GM10266 (cell line): Measurements from ENCODE around the gene PCLO.

Source experiments
- DNase-seq: peaks from one replicate; pipeline ENCODE4 v3.0.0; 2012; ENCODE audit errors: extremely low spot score
- TF ChIP-seq, protein P1 (sequence below): IDR thresholded peaks from 2 replicates; pipeline ENCODE4 v1.5.1; 2012; ENCODE audit warnings: mild to moderate bottlenecking, low read depth; ENCODE audit not compliant: control insufficient read depth, insufficient read depth; ENCODE audit errors: missing control alignments

PCLO gene

DNA sequence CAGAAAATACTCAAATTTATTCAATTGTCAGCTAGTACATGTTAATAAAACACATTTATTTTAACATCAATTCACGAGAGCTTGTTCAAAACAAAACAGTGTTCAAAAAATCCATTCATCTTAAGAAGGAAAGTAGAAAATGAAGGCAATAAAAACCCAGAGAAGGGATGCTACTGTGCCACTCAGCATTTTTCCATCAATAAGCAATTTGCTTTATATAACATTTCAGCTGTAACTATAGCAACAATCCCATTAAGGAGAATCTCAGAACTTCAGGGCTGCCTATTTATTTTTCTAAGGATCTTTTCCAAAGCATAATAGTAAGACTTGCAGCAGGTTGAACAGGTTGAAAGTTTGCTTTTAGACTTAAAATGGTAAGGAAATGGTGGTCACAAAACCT is 190.5 kb downstream of the PCLO start:
- no peak for DNase-seq
- TF ChIP-seq, protein P1, sequence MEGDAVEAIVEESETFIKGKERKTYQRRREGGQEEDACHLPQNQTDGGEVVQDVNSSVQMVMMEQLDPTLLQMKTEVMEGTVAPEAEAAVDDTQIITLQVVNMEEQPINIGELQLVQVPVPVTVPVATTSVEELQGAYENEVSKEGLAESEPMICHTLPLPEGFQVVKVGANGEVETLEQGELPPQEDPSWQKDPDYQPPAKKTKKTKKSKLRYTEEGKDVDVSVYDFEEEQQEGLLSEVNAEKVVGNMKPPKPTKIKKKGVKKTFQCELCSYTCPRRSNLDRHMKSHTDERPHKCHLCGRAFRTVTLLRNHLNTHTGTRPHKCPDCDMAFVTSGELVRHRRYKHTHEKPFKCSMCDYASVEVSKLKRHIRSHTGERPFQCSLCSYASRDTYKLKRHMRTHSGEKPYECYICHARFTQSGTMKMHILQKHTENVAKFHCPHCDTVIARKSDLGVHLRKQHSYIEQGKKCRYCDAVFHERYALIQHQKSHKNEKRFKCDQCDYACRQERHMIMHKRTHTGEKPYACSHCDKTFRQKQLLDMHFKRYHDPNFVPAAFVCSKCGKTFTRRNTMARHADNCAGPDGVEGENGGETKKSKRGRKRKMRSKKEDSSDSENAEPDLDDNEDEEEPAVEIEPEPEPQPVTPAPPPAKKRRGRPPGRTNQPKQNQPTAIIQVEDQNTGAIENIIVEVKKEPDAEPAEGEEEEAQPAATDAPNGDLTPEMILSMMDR = no peak

GRCh38 chr7:82965088-82966036 is 197.3 kb downstream of the PCLO start:
- no peak for DNase-seq

GRCh38 chr7:82964150-82964882 is 198.4 kb downstream of the PCLO start:
- no peak for DNase-seq
- TF ChIP-seq, protein P1 = no peak

More at GRCh38 chr7:82965088-82966036, 197.3 kb downstream of the PCLO start:
- TF ChIP-seq, protein P1 = no peak

- TF ChIP-seq, protein P1 = no peak
- no peak for DNase-seq
Observed at GRCh38 chr7:82961240-82961639, 201.4 kb downstream of the PCLO start.

GRCh38 chr7:82959528-82959927 is 203.2 kb downstream of the PCLO start:
- TF ChIP-seq, protein P1 = no peak
- no peak for DNase-seq

DNA sequence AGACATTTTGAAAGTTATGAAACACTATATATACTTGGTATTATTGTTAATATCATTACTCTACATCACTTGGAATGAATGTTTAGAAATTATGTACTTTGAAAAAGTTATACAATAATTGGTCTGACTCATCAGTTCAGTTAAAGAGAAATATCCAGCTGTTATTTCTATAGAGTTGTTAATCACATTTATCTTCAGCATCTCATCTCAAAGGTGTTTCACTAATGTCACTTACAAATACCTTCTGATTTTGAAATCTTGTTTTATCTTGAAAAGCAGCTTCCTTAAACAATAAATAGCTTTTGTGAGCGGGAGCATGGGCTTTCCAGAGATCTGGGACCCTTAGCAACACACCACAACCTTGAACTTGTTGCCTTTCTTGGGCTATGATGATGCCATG is 205.2 kb downstream of the PCLO start:
- DNase-seq = no peak
- TF ChIP-seq, protein P1 = no peak
